GM19328 (cell line): ENCODE results near the gene OR7A5.
"Not testable (repeated sequence)": the region's sequence is repeated elsewhere in the genome, so short reads cannot be mapped to it uniquely, and the experiment has no call there.

ENCODE experiments used
- ATAC-seq: cut with Tn5 transposase; IDR thresholded peaks from one replicate; pipeline ENCODE4 v1.9.1; 2021; ENCODE audit warnings: mild to moderate bottlenecking, moderate library complexity; ENCODE audit not compliant: unreplicated experiment

Gene OR7A5

DNA sequence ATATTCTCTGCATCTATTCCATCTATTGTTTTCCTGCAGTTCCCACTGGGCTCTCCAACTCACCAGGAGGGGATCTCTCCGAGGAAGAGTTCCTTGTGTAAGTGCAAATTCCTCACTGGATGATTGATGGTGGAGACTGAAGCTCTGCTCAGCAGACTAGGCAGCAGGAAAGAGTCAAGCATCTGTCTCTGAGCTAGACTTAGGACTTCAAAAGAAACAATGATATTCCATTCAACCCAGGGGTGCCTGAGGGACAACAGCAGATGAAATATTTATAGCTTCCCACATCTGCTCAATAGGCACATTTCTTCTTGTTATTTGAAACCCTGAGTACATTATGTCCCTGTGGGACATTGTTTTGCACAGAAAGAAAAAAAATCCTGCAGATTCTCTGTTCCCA is at the start of gene OR7A5, which contains the start of gene OR7C1:
Gene OR7A5, minus strand, starts transcription at position 175 of the 400 bp plus-strand sequence. CDS start 6,944 bp downstream, outside the sequence.
Gene OR7C1, minus strand, starts transcription at position 175 of the 400 bp plus-strand sequence. CDS start 35,049 bp downstream, outside the sequence.
- no peak for ATAC-seq

DNA sequence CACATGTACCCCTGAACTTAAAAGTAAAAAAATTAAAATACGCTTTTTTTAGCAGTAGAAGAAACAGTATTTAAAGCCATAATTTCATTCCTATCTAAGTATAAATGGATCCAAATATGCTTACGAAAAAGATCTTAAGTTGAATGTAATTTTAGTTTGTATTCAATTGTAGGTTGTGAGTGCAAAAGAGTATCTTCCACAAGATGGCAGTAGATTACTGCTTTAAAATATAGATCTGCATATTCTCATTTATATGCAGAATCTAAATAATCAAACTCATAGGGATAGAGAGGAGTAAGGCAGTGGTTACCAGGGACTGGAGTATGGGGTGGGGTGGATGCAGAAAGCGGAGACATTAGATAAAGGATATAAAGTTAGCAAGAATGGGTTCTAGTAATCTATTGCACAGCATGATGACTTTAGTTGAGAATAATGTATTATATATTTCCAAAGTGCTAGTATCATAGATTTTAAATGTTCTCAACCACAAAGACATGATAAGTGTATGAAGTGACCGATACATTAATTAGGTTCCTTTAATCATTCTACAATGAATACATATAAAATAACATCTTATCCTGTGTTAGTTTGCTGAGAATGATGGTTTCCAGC is 36.7 kb upstream of the OR7A5 start:
- no peak for ATAC-seq

GRCh38 chr19:14868497-14868896 is 33.5 kb upstream of the OR7A5 start:
- no peak for ATAC-seq

- no peak for ATAC-seq
Measured at GRCh38 chr19:14848822-14849221, 13.8 kb upstream of the OR7A5 start, which contains the start of gene OR7A10. Gene OR7A10, minus strand, starts transcription at chr19:14848922. Its CDS starts 7,045 bp downstream, at chr19:14841877.

- no peak for ATAC-seq
Measured at GRCh38 chr19:14843578-14843977, 8.6 kb upstream of the OR7A5 start.

DNA sequence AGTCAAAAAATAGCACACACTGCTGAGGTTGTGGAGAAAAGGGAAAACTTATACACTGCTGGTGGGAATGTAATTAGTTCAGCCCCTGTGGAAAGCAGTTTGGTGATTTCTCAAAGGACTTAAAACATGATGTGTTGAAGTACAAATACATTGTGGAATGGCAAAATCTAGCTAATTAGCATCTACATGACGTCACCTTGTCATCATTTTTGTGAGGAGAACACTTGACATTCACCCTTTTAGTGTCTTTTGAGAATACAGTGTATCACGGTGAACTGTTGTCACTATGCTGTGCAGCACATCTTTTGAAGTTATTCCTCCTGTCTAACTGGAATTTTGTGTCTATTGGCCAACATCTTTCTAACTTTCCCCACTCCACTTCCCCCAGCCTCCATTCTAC is 8.2 kb upstream of the OR7A5 start:
- no peak for ATAC-seq

DNA sequence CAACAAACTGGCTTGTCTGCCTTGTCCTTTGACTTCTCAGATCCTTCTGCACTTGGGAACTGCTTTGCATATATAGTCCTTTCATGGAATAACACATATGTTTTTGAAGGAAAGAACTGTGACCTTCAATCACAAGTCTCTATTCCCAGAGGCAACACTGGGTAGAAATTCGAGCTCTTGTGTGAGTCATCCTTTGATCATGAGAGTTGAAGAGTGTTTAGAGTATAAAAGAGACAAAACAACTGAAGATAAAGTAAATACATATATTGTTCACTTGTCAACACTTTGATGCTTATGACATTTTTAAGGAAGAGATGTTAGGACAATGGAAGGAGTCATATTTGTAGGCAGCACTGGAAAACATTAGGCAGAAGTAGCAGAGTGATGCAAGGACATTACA is 5.2 kb upstream of the OR7A5 start:
- no peak for ATAC-seq

DNA sequence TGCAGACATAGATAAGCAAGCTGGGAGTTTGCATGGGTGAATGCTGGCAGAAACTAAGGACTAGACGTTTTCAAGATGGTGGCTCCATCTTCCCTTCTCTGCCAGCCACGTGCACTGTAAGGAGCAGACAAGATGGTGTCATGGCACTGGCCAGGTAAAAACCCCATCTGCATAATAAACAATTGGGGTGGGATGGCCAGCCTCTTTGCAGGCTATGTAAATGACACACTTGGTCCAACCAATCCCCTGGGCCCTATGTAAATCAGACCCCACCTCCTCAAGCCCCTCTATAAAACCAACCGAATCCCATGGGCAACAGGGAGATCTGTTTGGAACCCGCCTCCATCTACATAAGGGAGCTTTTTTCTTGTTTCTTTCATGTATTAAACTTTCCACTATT is 2.4 kb upstream of the OR7A5 start:
- ATAC-seq = no peak

GRCh38 chr19:14830702-14831101 is 4.3 kb downstream of the OR7A5 start:
- ATAC-seq = no peak

DNA sequence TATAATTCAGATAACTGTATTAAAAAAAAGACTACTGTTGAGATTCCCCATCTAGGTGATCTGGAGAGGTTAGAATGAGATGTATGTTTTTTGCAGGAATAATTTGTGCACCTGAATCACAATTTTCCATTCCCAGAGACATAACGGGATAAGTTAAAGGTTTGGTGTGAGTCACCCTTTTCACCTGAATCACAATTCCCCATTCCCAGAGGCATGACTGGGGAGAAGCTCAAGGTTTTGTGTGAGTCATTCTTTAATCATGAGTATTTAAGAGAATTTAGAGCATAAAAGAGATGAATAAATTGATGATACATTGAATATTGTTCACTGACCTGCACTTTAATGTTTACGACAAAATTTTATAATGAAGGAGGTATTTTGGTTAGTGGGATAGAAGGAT is 9.0 kb downstream of the OR7A5 start:
- ATAC-seq = no peak

DNA sequence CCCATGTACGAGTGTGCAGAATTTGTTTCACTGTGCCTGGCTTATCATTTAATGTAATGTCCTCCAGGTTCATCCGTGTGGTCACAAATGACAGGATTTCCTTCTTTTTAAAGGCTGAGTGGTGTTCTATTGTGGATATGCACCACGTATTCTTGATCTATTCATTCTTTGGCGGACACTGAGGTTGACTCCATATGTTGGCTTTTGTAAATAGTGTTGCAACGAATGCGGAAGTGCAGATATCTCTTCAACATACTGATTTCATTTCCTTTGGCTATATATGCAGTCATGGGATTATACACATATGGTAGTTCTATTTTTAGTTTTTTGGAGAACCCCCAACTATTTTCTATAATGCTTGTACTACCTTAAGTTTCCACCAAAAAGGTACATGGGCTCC is 13.0 kb downstream of the OR7A5 start:
- ATAC-seq = no peak

DNA sequence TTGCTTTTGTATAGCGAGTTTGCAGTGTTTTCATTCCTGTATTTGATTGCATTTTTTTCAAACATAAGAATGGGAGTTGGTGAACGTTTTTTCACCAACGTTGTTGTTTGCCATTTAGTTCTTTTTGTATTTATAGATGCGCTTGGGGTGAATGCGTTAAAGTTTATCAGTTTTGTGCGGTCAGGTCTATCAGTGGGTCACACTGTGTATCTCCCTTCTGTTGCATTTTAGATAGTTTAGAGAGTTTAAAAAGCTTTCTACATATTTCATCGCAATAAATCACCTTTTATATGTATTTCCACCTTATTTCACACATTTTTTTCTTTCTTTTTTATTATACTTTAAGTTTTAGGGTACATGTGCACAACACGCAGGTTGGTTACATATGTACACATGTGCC is 16.4 kb downstream of the OR7A5 start:
- ATAC-seq = no peak

DNA sequence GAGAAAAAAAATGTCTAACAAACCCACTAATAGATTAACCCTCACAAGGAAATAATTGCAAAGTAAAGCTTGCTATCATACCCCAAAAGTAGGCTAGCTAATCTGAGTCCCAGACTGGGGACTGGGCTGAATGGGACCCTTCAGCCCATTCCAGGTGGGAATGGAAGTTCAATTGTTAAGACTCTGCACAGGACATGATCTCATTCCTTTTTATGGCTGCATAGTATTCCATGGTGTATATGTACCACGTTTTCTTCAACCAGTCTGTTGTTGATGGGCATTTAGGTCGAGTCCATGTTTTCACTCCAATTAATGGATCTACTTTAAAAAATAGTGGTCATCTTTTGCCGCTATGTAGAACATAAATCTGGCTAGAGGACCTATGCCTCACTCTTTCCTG is 17.9 kb downstream of the OR7A5 start:
- ATAC-seq = no peak

GRCh38 chr19:14814982-14815652 is 19.9 kb downstream of the OR7A5 start:
- ATAC-seq = no peak

- no peak for ATAC-seq
Measured at GRCh38 chr19:14809272-14810057, 25.5 kb downstream of the OR7A5 start.

DNA sequence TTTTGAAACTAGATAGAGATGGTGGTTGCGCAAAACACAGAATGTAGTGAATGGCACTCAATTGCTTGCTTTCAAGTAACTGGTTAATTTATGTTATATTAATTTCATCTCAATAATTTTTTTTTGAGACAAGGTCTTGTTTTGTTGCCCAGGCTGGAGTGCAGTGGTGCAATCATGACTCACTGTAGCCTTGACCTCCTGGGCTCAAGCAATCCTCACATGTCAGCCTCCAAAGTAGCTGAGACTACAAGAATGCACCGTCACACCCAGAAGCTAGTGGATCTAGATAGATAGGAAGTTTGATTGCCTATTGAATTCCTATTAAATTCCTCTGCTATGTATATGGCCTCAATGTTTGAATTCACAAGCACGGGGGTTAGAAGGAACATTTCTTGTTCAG is 30.2 kb downstream of the OR7A5 start:
- no peak for ATAC-seq

DNA sequence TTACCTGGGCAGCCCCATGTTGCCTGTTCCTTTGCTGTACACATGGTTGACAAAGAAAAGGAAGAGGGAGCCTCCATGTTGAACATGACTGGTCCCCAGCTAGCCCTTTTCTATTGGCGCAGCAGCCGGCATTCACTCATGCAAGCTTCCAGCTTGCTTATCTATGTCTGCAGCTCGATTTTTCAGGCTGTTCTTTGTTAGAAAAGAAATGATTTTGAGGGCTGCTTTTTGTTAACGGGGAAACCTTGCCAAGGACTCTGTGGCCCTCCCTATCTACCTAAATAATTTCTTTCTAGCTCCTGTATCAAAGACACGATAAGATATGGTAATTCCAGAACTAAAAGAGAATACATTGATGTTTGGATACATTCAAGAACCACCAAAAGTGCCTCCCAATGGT is 36.2 kb downstream of the OR7A5 start:
- no peak for ATAC-seq

DNA sequence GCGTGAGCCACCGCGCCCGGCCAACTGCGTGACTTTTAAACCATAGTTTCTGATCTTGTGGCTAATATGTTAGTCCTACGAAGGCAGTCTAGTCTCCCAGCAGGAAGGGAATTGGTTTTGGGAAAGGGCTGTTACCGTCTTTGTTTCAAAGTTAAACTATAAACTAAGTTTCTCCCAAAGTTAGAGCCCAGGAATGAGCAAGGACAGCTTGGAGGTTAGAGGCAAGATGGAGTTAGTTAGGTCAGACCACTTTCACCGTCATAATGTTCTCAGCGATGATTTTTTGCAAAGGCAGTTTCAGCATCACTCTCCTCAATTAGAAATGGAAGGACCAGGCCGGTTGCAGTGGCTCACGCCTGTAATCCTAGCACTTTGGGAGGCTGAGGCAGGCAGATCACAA is 39.0 kb downstream of the OR7A5 start:
- no peak for ATAC-seq

DNA sequence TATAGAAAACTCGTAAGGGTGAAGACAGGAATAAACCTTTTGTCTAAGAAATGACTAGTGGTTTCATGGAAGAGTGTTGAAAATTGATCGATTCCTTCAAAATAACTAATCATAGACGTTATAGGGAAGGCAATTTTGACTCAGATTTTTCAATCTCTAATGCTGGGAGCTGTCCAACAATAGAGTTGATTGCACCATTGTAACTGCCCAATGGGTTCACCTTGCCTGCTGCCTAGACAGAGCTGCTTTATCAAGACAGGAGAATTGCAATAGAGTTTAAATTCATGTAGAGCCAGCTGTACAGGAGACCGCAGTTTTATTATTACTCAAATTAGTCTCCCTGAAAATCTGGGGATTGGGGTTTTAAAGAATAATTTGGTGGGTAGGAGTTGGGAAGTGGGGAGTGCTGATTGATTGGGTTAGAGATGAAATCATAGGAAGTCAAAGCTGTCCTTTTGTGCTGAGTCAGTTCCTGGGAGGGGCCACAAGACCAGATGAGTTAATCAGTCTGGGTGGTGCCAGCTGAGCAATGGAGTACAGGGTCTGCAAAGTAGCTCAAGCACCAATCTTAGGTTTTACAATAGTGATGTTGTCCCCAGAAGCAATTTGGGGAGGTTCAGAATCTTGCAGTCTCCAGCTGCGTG is 39.8 kb downstream of the OR7A5 start:
- no peak for ATAC-seq

- ATAC-seq = not testable (repeated sequence)
Measured at GRCh38 chr19:14792250-14792649, 42.7 kb downstream of the OR7A5 start.

DNA sequence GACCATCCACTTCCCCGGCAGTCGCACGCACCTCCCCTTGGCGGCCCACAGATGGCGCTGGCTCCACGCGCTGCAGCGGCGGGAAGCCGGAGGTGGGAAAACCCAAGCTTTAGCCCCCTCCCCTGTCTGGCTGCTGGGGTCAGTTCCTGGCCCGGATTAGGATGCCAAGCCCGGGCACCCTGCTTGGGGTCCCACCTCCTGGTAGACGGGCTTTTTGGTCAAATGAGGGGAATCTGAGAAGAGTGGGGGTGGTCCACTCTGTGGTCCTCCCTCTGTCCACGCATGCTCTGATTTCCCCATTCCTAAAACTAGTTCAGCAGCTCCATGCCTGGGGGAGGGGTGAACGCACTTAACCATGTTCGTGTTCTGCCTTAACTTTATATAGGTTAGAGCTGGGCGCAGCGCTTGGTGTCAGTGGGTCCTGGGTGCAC is 48.5 kb downstream of the OR7A5 start:
- no peak for ATAC-seq
